ENCODE results near the gene F8A2. TPM values are rescaled to one million over a fixed set of nuclear protein-coding genes. Genes with fewer than 3 reads are reported as not detected.
"Not testable (repeated sequence)": the region's sequence is repeated elsewhere in the genome, so short reads cannot be mapped to it uniquely, and the experiment has no call there.

Gene F8A2
- total RNA-seq = 10 to 100 TPM in 2 of 4 donors, 1 to 10 TPM in 1, not detected in 1; 1.2 to 29.8 (median 13.0) TPM

GRCh38 chrX:155381843-155382528 lies at the start of gene F8A2:
TSS of gene F8A2 (plus strand) at chrX:155382095. CDS start at chrX:155382115, 20 bp downstream.
- H3K27me3 ChIP-seq, H3K4me3 ChIP-seq, H3K9me3 ChIP-seq, DNase-seq, H3K27ac ChIP-seq, H3K4me1 ChIP-seq, H3K36me3 ChIP-seq: not testable (repeated sequence)

GRCh38 chrX:155333544-155334100 lies 48.3 kb upstream of the F8A2 start:
- no peak for DNase-seq
- H3K27ac ChIP-seq = peak overlapping the region in 2 of 4 donors; percentile 25 to 61
- no peaks in the 10 kb centered on the region for H3K27me3 ChIP-seq
- no peaks in the 10 kb centered on the region for H3K4me1 ChIP-seq
- no peaks in the 10 kb centered on the region for H3K36me3 ChIP-seq
- no peaks in the 10 kb centered on the region for H3K9me3 ChIP-seq
- H3K4me3 ChIP-seq = peak overlapping the region in 2 of 4 donors; percentile 15 to 31
- TF ChIP-seq CTCF (IDR thresholded peaks at IDR 0.05) (no peak), POLR2A (IDR thresholded peaks at IDR 0.05) (no peak)

DNA sequence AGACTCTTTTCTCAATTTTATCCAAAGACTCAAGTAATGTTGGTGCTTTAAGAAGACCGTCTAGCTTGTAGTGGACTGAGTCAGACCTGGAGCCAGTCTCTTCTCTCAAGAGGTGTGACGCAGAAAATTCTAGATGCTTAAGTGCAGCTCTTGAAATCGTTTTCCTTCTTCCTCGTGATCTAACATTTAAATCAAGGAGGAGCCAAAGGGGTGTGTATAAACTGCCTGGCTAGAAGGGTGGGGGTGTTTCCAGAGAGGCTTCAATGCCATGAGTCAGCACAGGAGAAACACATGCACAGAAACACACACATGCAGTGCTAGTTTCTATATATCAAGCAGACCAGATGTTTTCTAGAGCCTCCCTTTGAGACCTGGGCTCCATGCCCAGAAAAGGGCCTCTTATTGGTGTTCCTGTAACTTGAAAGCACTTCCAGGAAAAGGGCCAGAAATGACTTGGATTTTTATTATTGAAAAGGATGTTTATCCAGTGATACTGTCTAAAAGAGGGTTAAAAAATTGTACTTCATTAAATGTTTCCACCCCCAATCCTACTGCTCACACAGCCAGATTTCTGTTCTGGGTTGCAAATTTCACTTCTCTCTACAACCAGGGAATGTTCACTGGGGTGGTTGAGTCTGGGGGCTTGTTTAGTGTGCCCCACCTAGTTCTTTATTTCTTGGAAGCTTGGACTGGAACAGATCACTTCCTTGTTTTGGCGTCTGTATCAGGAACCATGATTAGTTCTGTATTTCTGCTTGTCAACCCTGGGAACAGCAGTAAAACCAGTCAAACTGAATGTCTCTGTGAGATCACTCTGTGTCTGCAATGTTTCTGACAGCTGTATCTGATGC lies 47.2 kb upstream of the F8A2 start, which contains the start of gene CLIC2:
TSS of gene CLIC2 (minus strand) at position 129 of the 851 bp plus-strand sequence. CDS start 187 bp downstream, outside the sequence.
- TF ChIP-seq POLR2A (IDR thresholded peaks at IDR 0.05) = no peak
- TF ChIP-seq CTCF (IDR thresholded peaks at IDR 0.05) = no peak
- Histone ChIP-seq H3K36me3 (no peaks in the 10 kb centered on the region), H3K9me3 (no peaks in the 10 kb centered on the region), H3K4me1 (no peaks in the 10 kb centered on the region), H3K4me3 (peak within 1 kb of the TSS in 2 of 4 donors; percentile 12 to 31), H3K27me3 (no peaks in the 10 kb centered on the region), H3K27ac (peak within 1 kb of the TSS in 3 of 4 donors; percentile 25 to 61 (median 25))
- DNase-seq = peak in 2 of 3 donors; percentile 17 to 53

- not testable (repeated sequence) for H3K9me3 ChIP-seq, H3K36me3 ChIP-seq, DNase-seq, H3K4me3 ChIP-seq, H3K27me3 ChIP-seq, H3K4me1 ChIP-seq
- peak overlapping the region in 1 of 4 donors; percentile 25 for H3K27ac ChIP-seq
Observed at GRCh38 chrX:155335337-155335712, 46.6 kb upstream of the F8A2 start.

- H3K9me3 ChIP-seq, H3K27me3 ChIP-seq, H3K36me3 ChIP-seq, DNase-seq, H3K27ac ChIP-seq, H3K4me1 ChIP-seq, H3K4me3 ChIP-seq: not testable (repeated sequence)
Observed at GRCh38 chrX:155345689-155346088, 36.2 kb upstream of the F8A2 start.

DNA sequence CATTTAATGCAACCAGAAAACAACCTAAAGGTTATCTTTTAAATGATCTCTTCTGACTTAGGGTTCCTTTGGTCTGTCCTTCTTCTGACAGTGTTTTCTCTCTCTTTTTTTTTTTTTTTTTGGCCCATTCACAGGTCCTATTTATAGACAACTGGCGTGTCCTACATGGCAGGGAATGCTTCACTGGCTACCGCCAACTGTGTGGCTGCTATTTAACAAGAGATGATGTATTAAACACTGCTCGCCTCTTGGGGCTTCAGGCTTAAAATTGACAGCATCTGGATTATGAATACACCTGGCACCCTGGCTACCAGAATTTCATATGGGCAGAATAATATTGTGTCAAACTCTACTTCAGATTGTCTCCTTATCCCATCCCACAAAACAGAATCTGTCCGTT lies 32.4 kb upstream of the F8A2 start:
- H3K9me3 ChIP-seq, H3K4me1 ChIP-seq, H3K27ac ChIP-seq, H3K36me3 ChIP-seq, DNase-seq, H3K4me3 ChIP-seq, H3K27me3 ChIP-seq: not testable (repeated sequence)

DNA sequence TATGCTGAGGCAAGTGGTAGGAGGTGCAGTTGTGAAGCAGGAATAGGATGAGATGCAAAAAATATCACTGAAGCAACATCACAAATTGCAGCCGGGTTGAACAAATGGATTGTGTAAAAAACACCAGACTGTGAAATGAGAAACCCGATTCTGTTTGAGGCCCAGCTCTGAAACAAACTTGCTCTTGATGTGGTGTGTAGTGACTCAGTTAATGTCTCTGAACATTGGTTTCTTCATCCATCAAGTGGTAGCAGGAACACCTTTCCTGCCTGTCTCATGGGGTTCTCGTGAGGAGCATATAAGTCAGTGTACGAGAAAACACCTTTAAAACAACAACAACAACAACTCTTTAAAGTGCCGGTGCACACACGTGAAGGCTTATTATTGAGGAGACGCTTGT lies 18.2 kb upstream of the F8A2 start:
- not testable (repeated sequence) for H3K4me1 ChIP-seq, DNase-seq, H3K27me3 ChIP-seq, H3K36me3 ChIP-seq, H3K9me3 ChIP-seq, H3K4me3 ChIP-seq, H3K27ac ChIP-seq

GRCh38 chrX:155373777-155374458 lies 8.0 kb upstream of the F8A2 start:
- not testable (repeated sequence) for H3K27me3 ChIP-seq, DNase-seq, H3K36me3 ChIP-seq, H3K4me3 ChIP-seq, H3K27ac ChIP-seq, H3K9me3 ChIP-seq, H3K4me1 ChIP-seq

- H3K36me3 ChIP-seq, H3K9me3 ChIP-seq, H3K4me1 ChIP-seq, H3K27ac ChIP-seq, DNase-seq, H3K27me3 ChIP-seq, H3K4me3 ChIP-seq: not testable (repeated sequence)
Observed at GRCh38 chrX:155379802-155380201, 2.1 kb upstream of the F8A2 start.

- H3K9me3 ChIP-seq, H3K36me3 ChIP-seq, DNase-seq, H3K27ac ChIP-seq, H3K4me1 ChIP-seq, H3K27me3 ChIP-seq, H3K4me3 ChIP-seq: not testable (repeated sequence)
Observed at GRCh38 chrX:155382529-155382967, 653 bp downstream of the F8A2 start.
